Body of pancreas (tissue), 4 donors: ENCODE measurements around the gene WDR44. TPM values are rescaled to one million over a fixed set of nuclear protein-coding genes. Genes with fewer than 3 reads are reported as not detected.

Experiments used
- ATAC-seq: fragments of 150-250 bp; one replicate; pipeline ENCODE4 v1.9.1; 2016
- DNase-seq, 4 donors: peaks; one replicate each; pipeline ENCODE4 v3.0.0-alpha.2; 2019
- H3K27ac ChIP-seq, 4 donors: fragments of 200-600 bp; sonication (generic); 1 replicate in 3 of 4; 2 replicates in 1 of 4; pipeline versions ENCODE4 v1.5.1 to v1.6.1; 2016 to 2019; ENCODE audit warnings: mild to moderate bottlenecking in 1 of 4, mixed read lengths in 1 of 4, moderate library complexity in 1 of 4
- H3K27me3 ChIP-seq, 2 donors: fragments of 200-600 bp; sonication (generic); one replicate each; pipeline ENCODE4 v1.6.0; 2016; ENCODE audit warnings: mild to moderate bottlenecking in 1 of 2
- H3K36me3 ChIP-seq, 2 donors: fragments of 200-600 bp; sonication (generic); replicated peaks in 1 of 2; 2 replicates each; pipeline ENCODE4 v1.5.1; 2016; ENCODE audit warnings: low read depth in 2 of 2; ENCODE audit not compliant: insufficient read depth in 1 of 2
- H3K4me1 ChIP-seq: fragments of 200-600 bp; sonication (generic); one replicate; pipeline ENCODE4 v1.6.0; 2016
- H3K4me3 ChIP-seq, 2 donors: fragments of 200-600 bp; sonication (generic); 1 replicate in 1 of 2; 2 replicates in 1 of 2; pipeline ENCODE4 v1.5.1; 2016 to 2019
- H3K9me3 ChIP-seq, 3 donors: fragments of 200-600 bp; sonication (generic); 1 replicate in 2 of 3; 2 replicates in 1 of 3; pipeline ENCODE4 v1.5.1; 2016
- POLR2A ChIP-seq, 3 donors: fragments of 450-650 bp; IDR thresholded peaks; one replicate each; pipeline ENCODE4 v1.6.1; 2016; ENCODE audit warnings: antibody characterized with exemption in 3 of 3, mild to moderate bottlenecking in 2 of 3
- WGBS, 2 donors: methylation state at CpG; one replicate each; pipeline ENCODE4 v1.1.5; 2017; 5-methylcytosine and 5-hydroxymethylcytosine counted together
- intact Hi-C: fragments of 100-400 bp; cut with DNase I; formaldehyde crosslinking; loops from one replicate; pipeline ENCODE4 v1.15.1; 2023
- total RNA-seq, 2 donors: library from RNA; depleted of rRNA; stranded (reverse); fragments of >200 nt; gene quantifications; one replicate each; pipeline ENCODE4 v1.1.0, GENCODE V29; 2016
- TF ChIP-seq, protein P1 (sequence below), 7 experiments: fragments of 450-650 bp in 4 of 7; fragments of 200-600 bp in 3 of 7; sonication (generic) in 3 of 7; IDR thresholded peaks; one replicate each; pipeline ENCODE4 v1.5.1; 2016 to 2019; ENCODE audit warnings: antibody characterized with exemption in 7 of 7

WDR44 gene
- total RNA-seq, 2 donors from 2014 or later, result 9.9 to 10.1 TPM

DNA sequence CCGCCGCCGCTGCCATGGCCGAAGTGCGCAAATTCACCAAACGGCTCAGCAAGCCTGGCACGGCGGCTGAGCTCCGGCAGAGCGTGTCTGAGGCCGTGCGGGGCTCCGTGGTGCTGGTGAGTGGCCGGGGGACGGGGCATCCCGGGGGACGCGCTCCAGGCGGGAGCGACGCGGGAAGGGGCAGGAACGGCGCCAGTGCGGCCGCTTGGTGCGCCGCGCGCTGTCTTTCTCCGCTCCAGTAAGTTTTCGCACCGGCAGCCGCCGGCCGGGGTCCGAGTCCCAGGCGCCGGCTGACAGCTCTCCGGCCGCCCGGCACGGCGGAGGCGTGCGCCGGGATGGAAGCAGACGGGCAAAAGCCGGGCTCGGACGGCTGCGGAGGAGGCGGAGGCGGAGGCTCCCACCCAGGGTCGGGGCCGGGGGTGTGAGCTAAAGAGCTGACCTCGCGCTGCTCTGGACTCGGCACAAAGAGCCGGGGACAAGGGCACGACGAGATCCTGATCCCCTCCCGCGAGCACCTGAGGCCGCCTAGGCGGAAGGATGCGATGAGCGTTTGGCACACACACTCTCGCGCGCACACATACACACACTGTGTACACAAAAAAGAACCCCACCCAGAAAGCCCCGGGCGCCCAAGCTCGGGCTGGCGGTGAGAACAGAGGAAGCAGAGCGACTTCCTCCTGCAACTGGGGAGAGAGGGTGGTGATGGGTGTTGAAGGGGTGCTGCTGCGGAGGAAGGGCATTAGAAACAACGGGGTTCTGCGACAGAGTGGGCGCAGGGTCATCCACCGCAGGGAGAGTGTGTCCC is 150.3 kb downstream of the WDR44 start:
- Histone ChIP-seq H3K27ac (peak overlapping the region in 1 of 4 donors; percentile 55), H3K4me1 (peaks cover 8% of the 10 kb centered on the region), H3K27me3 (no peaks in the 10 kb centered on the region), H3K9me3 (no peaks in the 10 kb centered on the region), H3K4me3 (peak overlapping the region in 1 of 2 donors; percentile 17), H3K36me3 (no peaks in the 10 kb centered on the region)
- DNase-seq (peak; percentile 15 to 42 (median 18)), ATAC-seq (peak; percentile 27)
- 0 to 1% methylated on average over 2 to 44 of the region's 81 CpGs for WGBS, 2 donors
- peak in 1 of 3 donors; percentile 26 for TF ChIP-seq POLR2A (IDR thresholded peaks at IDR 0.05)
- TF ChIP-seq, protein P1, sequence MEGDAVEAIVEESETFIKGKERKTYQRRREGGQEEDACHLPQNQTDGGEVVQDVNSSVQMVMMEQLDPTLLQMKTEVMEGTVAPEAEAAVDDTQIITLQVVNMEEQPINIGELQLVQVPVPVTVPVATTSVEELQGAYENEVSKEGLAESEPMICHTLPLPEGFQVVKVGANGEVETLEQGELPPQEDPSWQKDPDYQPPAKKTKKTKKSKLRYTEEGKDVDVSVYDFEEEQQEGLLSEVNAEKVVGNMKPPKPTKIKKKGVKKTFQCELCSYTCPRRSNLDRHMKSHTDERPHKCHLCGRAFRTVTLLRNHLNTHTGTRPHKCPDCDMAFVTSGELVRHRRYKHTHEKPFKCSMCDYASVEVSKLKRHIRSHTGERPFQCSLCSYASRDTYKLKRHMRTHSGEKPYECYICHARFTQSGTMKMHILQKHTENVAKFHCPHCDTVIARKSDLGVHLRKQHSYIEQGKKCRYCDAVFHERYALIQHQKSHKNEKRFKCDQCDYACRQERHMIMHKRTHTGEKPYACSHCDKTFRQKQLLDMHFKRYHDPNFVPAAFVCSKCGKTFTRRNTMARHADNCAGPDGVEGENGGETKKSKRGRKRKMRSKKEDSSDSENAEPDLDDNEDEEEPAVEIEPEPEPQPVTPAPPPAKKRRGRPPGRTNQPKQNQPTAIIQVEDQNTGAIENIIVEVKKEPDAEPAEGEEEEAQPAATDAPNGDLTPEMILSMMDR (IDR thresholded peaks at IDR 0.05), result no peak
- intact Hi-C loops, result no loop called here

- 4 to 5% methylated on average over 4 to 13 of the region's 13 CpGs for WGBS, 2 donors
- no peak for TF ChIP-seq POLR2A (IDR thresholded peaks at IDR 0.05)
- TF ChIP-seq, protein P1 (IDR thresholded peaks at IDR 0.05), result no peak
- Histone ChIP-seq H3K9me3 (no peaks in the 10 kb centered on the region), H3K4me3 (no peak overlapping the region), H3K4me1 (peaks cover 8% of the 10 kb centered on the region), H3K27me3 (no peaks in the 10 kb centered on the region), H3K36me3 (no peaks in the 10 kb centered on the region), H3K27ac (peak overlapping the region in 1 of 4 donors; percentile 28)
- ATAC-seq (no peak), DNase-seq (no peak)
- intact Hi-C loops, result no loop called here
Measured at GRCh38 chrX:118496763-118497079, 150.8 kb downstream of the WDR44 start.

- Histone ChIP-seq H3K9me3 (no peaks in the 10 kb centered on the region), H3K4me1 (peaks cover 8% of the 10 kb centered on the region), H3K36me3 (no peaks in the 10 kb centered on the region), H3K27me3 (no peaks in the 10 kb centered on the region), H3K4me3 (no peak overlapping the region), H3K27ac (no peak overlapping the region)
- no peak for DNase-seq
- TF ChIP-seq, protein P1 (IDR thresholded peaks at IDR 0.05), result no peak
- no peak for TF ChIP-seq POLR2A (IDR thresholded peaks at IDR 0.05)
- WGBS, 2 donors, result 40 to 65% methylated on average over 7 of the region's 7 CpGs
- no peak for ATAC-seq
- intact Hi-C loops, result no loop called here
Measured at GRCh38 chrX:118497180-118497818, 151.4 kb downstream of the WDR44 start.

GRCh38 chrX:118498351-118498750 is 152.4 kb downstream of the WDR44 start:
- no peaks in the 10 kb centered on the region for H3K36me3 ChIP-seq
- no peaks in the 10 kb centered on the region for H3K27me3 ChIP-seq
- no peak overlapping the region for H3K27ac ChIP-seq
- no peak overlapping the region for H3K4me3 ChIP-seq
- DNase-seq, result no peak
- WGBS, 2 donors, result 65 to 69% methylated on average over 3 of the region's 3 CpGs
- TF ChIP-seq, protein P1 (IDR thresholded peaks at IDR 0.05), result no peak
- no peak for TF ChIP-seq POLR2A (IDR thresholded peaks at IDR 0.05)
- H3K9me3 ChIP-seq, result no peaks in the 10 kb centered on the region
- peaks cover 8% of the 10 kb centered on the region for H3K4me1 ChIP-seq
- intact Hi-C loops, result no loop called here
- ATAC-seq, result no peak
